Progenitor cell of endocrine pancreas (in vitro differentiated cells): ENCODE data around the gene GLIS1. TPM values are rescaled to one million over a fixed set of nuclear protein-coding genes. Genes with fewer than 3 reads are reported as not detected.

ENCODE experiments used
- DNase-seq: peaks from one replicate; pipeline ENCODE4 v3.0.0; 2021; ENCODE audit warnings: low spot score; ENCODE audit not compliant: unreplicated experiment
- H3K27ac Mint-ChIP-seq: 2 replicates; pipeline ENCODE4 v1.8.0; 2021; ENCODE audit warnings: mild to moderate bottlenecking, moderate library complexity, mixed read lengths
- H3K27me3 Mint-ChIP-seq: 2 replicates; pipeline ENCODE4 v1.8.0; 2021; ENCODE audit warnings: mixed read lengths
- H3K36me3 Mint-ChIP-seq: 2 replicates; pipeline ENCODE4 v1.8.0; 2022; ENCODE audit warnings: mixed read lengths; ENCODE audit not compliant: insufficient read depth
- H3K4me1 Mint-ChIP-seq: 2 replicates; pipeline ENCODE4 v1.8.0; 2021; ENCODE audit warnings: low read depth, mixed read lengths
- H3K4me3 Mint-ChIP-seq: 2 replicates; pipeline ENCODE4 v1.8.0; 2021; ENCODE audit warnings: low read depth, mild to moderate bottlenecking, moderate library complexity, mixed read lengths
- H3K9me3 Mint-ChIP-seq: 2 replicates; pipeline ENCODE4 v1.8.0; 2021; ENCODE audit warnings: low read depth, mixed read lengths
- CTCF ChIP-seq: fragments of 200-600 bp; sonication (generic); IDR thresholded peaks from one replicate; pipeline ENCODE4 v1.5.0; 2021; ENCODE audit warnings: antibody characterized with exemption, mild to moderate bottlenecking; ENCODE audit not compliant: unreplicated experiment
- total RNA-seq: library from RNA; stranded (reverse); gene quantifications from 2 replicates; pipeline ENCODE4 v1.2.1, GENCODE V29; 2021

GLIS1 gene
- total RNA-seq, 1 donor from 2014 or later, result not detected

- Mint-ChIP-seq H3K27ac (no peak overlapping the region), H3K27me3 (peaks cover 17% of the 10 kb centered on the region), H3K9me3 (no peaks in the 10 kb centered on the region), H3K36me3 (no peaks in the 10 kb centered on the region), H3K4me3 (no peak overlapping the region), H3K4me1 (peaks cover 11% of the 10 kb centered on the region)
- no peak for DNase-seq
- TF ChIP-seq CTCF, result no peak
Observed at GRCh38 chr1:53698384-53698980, 40.5 kb downstream of the GLIS1 start.

- H3K36me3 Mint-ChIP-seq, result no peaks in the 10 kb centered on the region
- peaks cover 10% of the 10 kb centered on the region for H3K4me1 Mint-ChIP-seq
- no peak overlapping the region for H3K4me3 Mint-ChIP-seq
- no peak overlapping the region for H3K27ac Mint-ChIP-seq
- TF ChIP-seq CTCF, result no peak
- peaks cover 24% of the 10 kb centered on the region for H3K27me3 Mint-ChIP-seq
- DNase-seq, result no peak
- no peaks in the 10 kb centered on the region for H3K9me3 Mint-ChIP-seq
Observed at GRCh38 chr1:53697721-53698383, 41.1 kb downstream of the GLIS1 start.

- no peak for DNase-seq
- no peak for TF ChIP-seq CTCF
- H3K9me3 Mint-ChIP-seq, result no peaks in the 10 kb centered on the region
- H3K36me3 Mint-ChIP-seq, result no peaks in the 10 kb centered on the region
- H3K4me1 Mint-ChIP-seq, result peaks cover 2% of the 10 kb centered on the region
- no peak overlapping the region for H3K4me3 Mint-ChIP-seq
- H3K27ac Mint-ChIP-seq, result no peak overlapping the region
- H3K27me3 Mint-ChIP-seq, result peaks cover 30% of the 10 kb centered on the region
Observed at GRCh38 chr1:53696990-53697389, 42.0 kb downstream of the GLIS1 start.

- H3K9me3 Mint-ChIP-seq, result no peaks in the 10 kb centered on the region
- TF ChIP-seq CTCF, result no peak
- no peak for DNase-seq
- peaks cover 2% of the 10 kb centered on the region for H3K4me1 Mint-ChIP-seq
- peaks cover 35% of the 10 kb centered on the region for H3K27me3 Mint-ChIP-seq
- H3K36me3 Mint-ChIP-seq, result no peaks in the 10 kb centered on the region
- no peak overlapping the region for H3K27ac Mint-ChIP-seq
- no peak overlapping the region for H3K4me3 Mint-ChIP-seq
Observed at GRCh38 chr1:53696571-53696970, 42.4 kb downstream of the GLIS1 start.

- H3K36me3 Mint-ChIP-seq, result no peaks in the 10 kb centered on the region
- H3K27ac Mint-ChIP-seq, result no peak overlapping the region
- H3K27me3 Mint-ChIP-seq, result peaks cover 37% of the 10 kb centered on the region
- DNase-seq, result no peak
- TF ChIP-seq CTCF, result no peak
- H3K4me1 Mint-ChIP-seq, result peaks cover 2% of the 10 kb centered on the region
- H3K4me3 Mint-ChIP-seq, result no peak overlapping the region
- H3K9me3 Mint-ChIP-seq, result no peaks in the 10 kb centered on the region
Observed at GRCh38 chr1:53696051-53696450, 42.9 kb downstream of the GLIS1 start.
